Measurements from ENCODE around the gene TUSC2. TPM values are rescaled to one million over a fixed set of nuclear protein-coding genes. Genes with fewer than 3 reads are reported as not detected.

The TUSC2 gene
- total and polyA plus RNA-seq, 9 of the 15 experiments (the other 6 are each of a cell fraction or from before 2014, with no cell fraction given), result 2.8 to 67.5 (median 25.8) TPM

- Histone ChIP-seq H3K27ac (ENCODE audit: extremely low read depth, low read depth, low read length) (peak overlapping the region; percentile 83), H3K27me3 (ENCODE audit: control insufficient read depth in 2 of 2, insufficient read depth in 2 of 2, low read length in 2 of 2) (no peaks in the 10 kb centered on the region), H3K4me1 (replicated peaks in 1 of 2; ENCODE audit: control insufficient read depth in 2 of 2, insufficient read depth in 2 of 2, low read length in 2 of 2) (peaks cover 25 to 53% of the 10 kb centered on the region in 2 experiments; a peak in 4 of 5 replicates), H3K79me2 (ENCODE audit: control insufficient read depth, insufficient read depth, low read length) (peaks cover 47% of the 10 kb centered on the region), H3K9me3 (replicated peaks; ENCODE audit: control insufficient read depth, insufficient read depth, low read depth, low read length) (no peaks in the 10 kb centered on the region), H3K4me2 (ENCODE audit: insufficient read depth, low read length) (peak overlapping the region; percentile 80), H3K9me1 (ENCODE audit: control insufficient read depth, insufficient read depth, low read length) (no peaks in the 10 kb centered on the region), H3K4me3 (peak overlapping the region; percentile 45), H4K20me1 (replicated peaks; ENCODE audit: control insufficient read depth, insufficient read depth, low read length) (no peaks in the 10 kb centered on the region), H2AFZ (ENCODE audit: low read depth, low read length) (no peak overlapping the region), H3K9ac (ENCODE audit: insufficient read depth in 1 of 2, low read depth in 2 of 2, low read length in 2 of 2) (peak overlapping the region; percentile 68 to 93), H3K36me3 (ENCODE audit: control insufficient read depth, insufficient read depth, low read length) (peaks cover 12% of the 10 kb centered on the region; the same call in 2 of the 3 replicates)
- DNase-seq (ENCODE audit: extremely low read depth in 1 of 4, low spot score in 3 of 4) (no peak), ATAC-seq (no peak), FAIRE-seq (no peak)
- WGBS (ENCODE audit: insufficient coverage, low coverage, missing lambda C conversion rate), result 76% methylated on average over 15 of the region's 32 CpGs
- intact Hi-C loops (cut with micrococcal nuclease) (no loop called here), in situ Hi-C loops (cut with MboI) (no loop called here)
- CTCF ChIA-PET (ENCODE audit: low intra/inter-chr PET ratio), result no interaction called here
- BruUV-seq (replicated peaks), result no TSS peak
- POLR2A ChIA-PET, result interaction anchor here (0.5 to 1.5 kb wide), 9 partner anchors 11 to 51 kb away, joined by 3 to 5 read pairs (median 4); partner anchors contain the start of gene LSMEM2
- TF ChIP-seq NR2C2 (CRISPR knock-in tag; IDR thresholded peaks at IDR 0.05) (no peak), NR2C2 (tag; IDR thresholded peaks at IDR 0.05) (0 out of 2 replicates have a peak, but pooled peaks have one; percentile 12), ATF4 (CRISPR knock-in tag; IDR thresholded peaks at IDR 0.05) (no peak), RBFOX2 (IDR thresholded peaks at IDR 0.05; ENCODE audit: low read depth, low read length) (peak; percentile 27; the same call in 1 of the 2 replicates), POLR2G (IDR thresholded peaks at IDR 0.05; ENCODE audit: low read depth, low read length) (0 out of 2 replicates have a peak, but pooled peaks have one; percentile 11)
Observed at GRCh38 chr3:50302095-50303012, 25.7 kb downstream of the TUSC2 start.
